Ectodermal cell (in vitro differentiated cells): Measurements from ENCODE around the gene RAD51AP2. TPM values are rescaled to one million over a fixed set of nuclear protein-coding genes. Genes with fewer than 3 reads are reported as not detected.
"Not testable (repeated sequence)": the region's sequence is repeated elsewhere in the genome, so short reads cannot be mapped to it uniquely, and the experiment has no call there.

Experiments used
- H3K27ac ChIP-seq: 2 replicates; pipeline ENCODE4 v1.7.0; 2013; ENCODE audit warnings: mild to moderate bottlenecking, low read depth, low read length; ENCODE audit not compliant: insufficient read depth, poor library complexity, severe bottlenecking
- H3K27me3 ChIP-seq: 2 replicates; pipeline ENCODE4 v1.7.0; 2013; ENCODE audit warnings: mild to moderate bottlenecking, low read length; ENCODE audit not compliant: insufficient read depth, control insufficient read depth, poor library complexity, severe bottlenecking
- H3K36me3 ChIP-seq: one replicate; pipeline ENCODE4 v1.7.0; 2013; ENCODE audit warnings: low read length; ENCODE audit not compliant: control insufficient read depth, insufficient read depth
- H3K4me1 ChIP-seq: one replicate; pipeline ENCODE4 v1.7.0; 2013; ENCODE audit warnings: low read length; ENCODE audit not compliant: control insufficient read depth, insufficient read depth
- H3K4me3 ChIP-seq: 2 replicates; pipeline ENCODE4 v1.7.0; 2013; ENCODE audit warnings: low read depth, low read length, control low read depth; ENCODE audit not compliant: insufficient read depth
- H3K9me3 ChIP-seq: 2 replicates; pipeline ENCODE4 v1.7.0; 2013; ENCODE audit warnings: mild to moderate bottlenecking, low read length, moderate library complexity; ENCODE audit not compliant: control insufficient read depth
- WGBS, 2 experiments: methylation state at CpG; one replicate each; pipeline ENCODE4 v1.1.7; 2013; ENCODE audit warnings: missing lambda C conversion rate in 2 of 2; 5-methylcytosine and 5-hydroxymethylcytosine counted together
- polyA plus RNA-seq, 4 experiments: library from polyadenylated mRNA; stranded (reverse); fragments of 50-300 nt; gene quantifications; one replicate each; pipeline ENCODE4 v1.2.3, GENCODE V29; 2013

The RAD51AP2 gene
- 0.37 TPM for polyA plus RNA-seq (2013, experiment 1 of 4)
- polyA plus RNA-seq (2013, experiment 2 of 4): 0.39 TPM
- polyA plus RNA-seq (2013, experiment 3 of 4): 0.32 TPM
- 0.24 TPM for polyA plus RNA-seq (2013, experiment 4 of 4)

GRCh38 chr2:17518212-17519154, at the start of gene RAD51AP2:
Gene RAD51AP2, minus strand, starts transcription at chr2:17518440. Its CDS starts 25 bp downstream, at chr2:17518415.
- Histone ChIP-seq H3K4me3 (peak within 1 kb of the TSS; percentile 52), H3K27me3 (no peaks in the 10 kb centered on the region), H3K9me3 (no peaks in the 10 kb centered on the region), H3K4me1 (no peaks in the 10 kb centered on the region), H3K36me3 (no peaks in the 10 kb centered on the region), H3K27ac (no peak within 1 kb of the TSS)
- 4% methylated on average over 29 to 36 of the region's 38 CpGs for WGBS, 2 experiments

GRCh38 chr2:17565726-17566125, 47.5 kb upstream of the RAD51AP2 start:
- not testable (repeated sequence) for H3K4me1 ChIP-seq, H3K27ac ChIP-seq, H3K4me3 ChIP-seq, H3K27me3 ChIP-seq, H3K9me3 ChIP-seq, H3K36me3 ChIP-seq
- 96 to 97% methylated on average over 3 of the region's 3 CpGs for WGBS, 2 experiments

GRCh38 chr2:17558878-17559277, 40.6 kb upstream of the RAD51AP2 start:
- Histone ChIP-seq H3K4me3 (no peak overlapping the region), H3K36me3 (no peaks in the 10 kb centered on the region), H3K9me3 (no peaks in the 10 kb centered on the region), H3K4me1 (peaks cover 13% of the 10 kb centered on the region), H3K27me3 (no peaks in the 10 kb centered on the region), H3K27ac (no peak overlapping the region)
- 63 to 75% methylated on average over 3 of the region's 3 CpGs for WGBS, 2 experiments

GRCh38 chr2:17558053-17558452, 39.8 kb upstream of the RAD51AP2 start:
- no peaks in the 10 kb centered on the region for H3K36me3 ChIP-seq
- H3K27ac ChIP-seq: peak overlapping the region; percentile 79
- no peaks in the 10 kb centered on the region for H3K9me3 ChIP-seq
- H3K27me3 ChIP-seq: no peaks in the 10 kb centered on the region
- H3K4me3 ChIP-seq: no peak overlapping the region
- H3K4me1 ChIP-seq: peaks cover 13% of the 10 kb centered on the region

GRCh38 chr2:17557596-17557995, 39.4 kb upstream of the RAD51AP2 start:
- 21 to 23% methylated on average over 5 of the region's 5 CpGs for WGBS, 2 experiments
- Histone ChIP-seq H3K4me3 (no peak overlapping the region), H3K9me3 (no peaks in the 10 kb centered on the region), H3K4me1 (peaks cover 13% of the 10 kb centered on the region), H3K27ac (peak overlapping the region; percentile 79), H3K36me3 (no peaks in the 10 kb centered on the region), H3K27me3 (no peaks in the 10 kb centered on the region)

GRCh38 chr2:17555150-17555549, 36.9 kb upstream of the RAD51AP2 start:
- H3K27me3 ChIP-seq: no peaks in the 10 kb centered on the region
- peak overlapping the region; percentile 17 for H3K27ac ChIP-seq
- H3K4me3 ChIP-seq: no peak overlapping the region
- no peaks in the 10 kb centered on the region for H3K36me3 ChIP-seq
- WGBS, 2 experiments: 84 to 92% methylated on average over 1 of the region's 1 CpG
- no peaks in the 10 kb centered on the region for H3K9me3 ChIP-seq
- H3K4me1 ChIP-seq: peaks cover 13% of the 10 kb centered on the region

- no peak overlapping the region for H3K4me3 ChIP-seq
- no peaks in the 10 kb centered on the region for H3K27me3 ChIP-seq
- no peak overlapping the region for H3K27ac ChIP-seq
- no peaks in the 10 kb centered on the region for H3K9me3 ChIP-seq
- 93 to 100% methylated on average over 1 of the region's 2 CpGs for WGBS, 2 experiments
- H3K4me1 ChIP-seq: peaks cover 5% of the 10 kb centered on the region
- no peaks in the 10 kb centered on the region for H3K36me3 ChIP-seq
These were observed 32.7 kb upstream of the RAD51AP2 start for GRCh38 chr2:17550907-17551306.

- no peak overlapping the region for H3K4me3 ChIP-seq
- no peaks in the 10 kb centered on the region for H3K4me1 ChIP-seq
- no peaks in the 10 kb centered on the region for H3K36me3 ChIP-seq
- no peaks in the 10 kb centered on the region for H3K27me3 ChIP-seq
- no peaks in the 10 kb centered on the region for H3K9me3 ChIP-seq
- H3K27ac ChIP-seq: no peak overlapping the region
- WGBS, 2 experiments: 60 to 68% methylated on average over 5 of the region's 5 CpGs
These were observed 29.5 kb upstream of the RAD51AP2 start for GRCh38 chr2:17547737-17548136.

- Histone ChIP-seq H3K27me3 (peaks cover 2% of the 10 kb centered on the region), H3K4me1 (no peaks in the 10 kb centered on the region)
These were observed 29.0 kb upstream of the RAD51AP2 start for GRCh38 chr2:17547237-17547636.

GRCh38 chr2:17545680-17546613, 27.7 kb upstream of the RAD51AP2 start:
- H3K27me3 ChIP-seq: peaks cover 14% of the 10 kb centered on the region
- 38 to 78% methylated on average over 1 to 3 of the region's 5 CpGs for WGBS, 2 experiments

More at GRCh38 chr2:17547237-17547636, 29.0 kb upstream of the RAD51AP2 start:
- H3K9me3 ChIP-seq: no peaks in the 10 kb centered on the region
- no peaks in the 10 kb centered on the region for H3K36me3 ChIP-seq
- 86 to 90% methylated on average over 1 to 2 of the region's 2 CpGs for WGBS, 2 experiments
- H3K4me3 ChIP-seq: no peak overlapping the region
- H3K27ac ChIP-seq: no peak overlapping the region

More at GRCh38 chr2:17545680-17546613, 27.7 kb upstream of the RAD51AP2 start:
- H3K27ac ChIP-seq: no peak overlapping the region
- H3K4me1 ChIP-seq: no peaks in the 10 kb centered on the region
- H3K4me3 ChIP-seq: no peak overlapping the region
- no peaks in the 10 kb centered on the region for H3K36me3 ChIP-seq
- H3K9me3 ChIP-seq: no peaks in the 10 kb centered on the region
